CD14-positive monocyte (primary cell): ENCODE data around the gene LRRC10B. TPM values are rescaled to one million over a fixed set of nuclear protein-coding genes. Genes with fewer than 3 reads are reported as not detected.

Source experiments
- DNase-seq, 3 donors: peaks; one replicate each; pipeline ENCODE4 v3.0.0-alpha.2; 2011 to 2022
- H2AFZ ChIP-seq: 2 replicates; pipeline ENCODE4 v1.6.0; 2012; ENCODE audit warnings: mild to moderate bottlenecking, low read depth, low read length, inconsistent platforms; ENCODE audit not compliant: insufficient read depth, poor library complexity, severe bottlenecking
- H3K27ac ChIP-seq, 2 donors: 1 replicate in 1 of 2; 2 replicates in 1 of 2; pipeline ENCODE4 v1.5.1; 2012 to 2013; ENCODE audit warnings: low read length in 2 of 2, control low read depth in 1 of 2, inconsistent platforms in 1 of 2, low read depth in 1 of 2, mild to moderate bottlenecking in 1 of 2
- H3K27me3 ChIP-seq, 2 donors: one replicate each; pipeline versions ENCODE4 v1.6.0 to v1.6.1; 2011 to 2013; ENCODE audit warnings: low read length in 2 of 2; ENCODE audit not compliant: control insufficient read depth in 2 of 2, insufficient read depth in 2 of 2
- H3K36me3 ChIP-seq, 2 donors: replicated peaks in 1 of 2; 1 replicate in 1 of 2; 2 replicates in 1 of 2; pipeline versions ENCODE4 v1.5.1 to v1.6.1; 2012 to 2013; ENCODE audit warnings: low read length in 2 of 2, control low read depth in 1 of 2, inconsistent platforms in 1 of 2, mild to moderate bottlenecking in 1 of 2; ENCODE audit not compliant: insufficient read depth in 2 of 2, control insufficient read depth in 1 of 2
- H3K4me1 ChIP-seq, 2 donors: 1 replicate in 1 of 2; 2 replicates in 1 of 2; pipeline versions ENCODE4 v1.5.1 to v1.6.1; 2012 to 2013; ENCODE audit warnings: low read length in 2 of 2, control low read depth in 1 of 2, inconsistent platforms in 1 of 2, mild to moderate bottlenecking in 1 of 2, moderate library complexity in 1 of 2; ENCODE audit not compliant: insufficient read depth in 2 of 2, control insufficient read depth in 1 of 2
- H3K4me2 ChIP-seq: replicated peaks from 2 replicates; pipeline ENCODE3; 2012; ENCODE audit warnings: low read length, moderate library complexity, mild to moderate bottlenecking; ENCODE audit not compliant: poor library complexity, severe bottlenecking; ENCODE audit errors: extremely low read depth
- H3K4me3 ChIP-seq, 3 experiments: fragments of 200-600 bp in 1 of 3; sonication (generic) in 1 of 3; replicated peaks in 1 of 3; 1 replicate in 2 of 3; 2 replicates in 1 of 3; pipeline ENCODE4 v1.5.1; 2011 to 2013; ENCODE audit warnings: low read length in 3 of 3, mild to moderate bottlenecking in 3 of 3, control low read depth in 2 of 3, low read depth in 2 of 3, inconsistent platforms in 1 of 3, moderate library complexity in 1 of 3
- H3K79me2 ChIP-seq: 2 replicates; pipeline ENCODE4 v1.6.0; 2012; ENCODE audit warnings: mild to moderate bottlenecking, control low read depth, inconsistent platforms, low read length, moderate library complexity; ENCODE audit not compliant: insufficient read depth
- H3K9ac ChIP-seq: 2 replicates; pipeline ENCODE4 v1.6.0; 2017; ENCODE audit warnings: low read length, mild to moderate bottlenecking; ENCODE audit not compliant: insufficient read depth, poor library complexity, severe bottlenecking
- H3K9me3 ChIP-seq, 2 donors: replicated peaks in 1 of 2; 1 replicate in 1 of 2; 2 replicates in 1 of 2; pipeline versions ENCODE4 v1.5.1 to v1.6.1; 2012 to 2013; ENCODE audit warnings: low read length in 2 of 2, control low read depth in 1 of 2; ENCODE audit not compliant: control insufficient read depth in 1 of 2, insufficient read depth in 1 of 2
- H4K20me1 ChIP-seq: 2 replicates; pipeline ENCODE4 v1.6.0; 2012; ENCODE audit warnings: mild to moderate bottlenecking, low read length, control low read depth, moderate library complexity; ENCODE audit not compliant: insufficient read depth
- H3K27ac Mint-ChIP-seq, 7 donors: one replicate each; pipeline ENCODE4 v1.8.0; 2020; ENCODE audit warnings: mild to moderate bottlenecking in 7 of 7, mixed read lengths in 7 of 7, moderate library complexity in 6 of 7, inconsistent platforms in 2 of 7
- H3K27me3 Mint-ChIP-seq, 3 donors: one replicate each; pipeline ENCODE4 v1.8.0; 2021 to 2022; ENCODE audit warnings: low read depth in 3 of 3, mild to moderate bottlenecking in 3 of 3, mixed read lengths in 3 of 3, moderate library complexity in 3 of 3, inconsistent platforms in 1 of 3
- H3K36me3 Mint-ChIP-seq, 2 donors: one replicate each; pipeline ENCODE4 v1.8.0; 2020; ENCODE audit warnings: mixed read lengths in 2 of 2, inconsistent platforms in 1 of 2, mild to moderate bottlenecking in 1 of 2
- H3K4me1 Mint-ChIP-seq: one replicate; pipeline ENCODE4 v1.8.0; 2020; ENCODE audit warnings: mild to moderate bottlenecking, mixed read lengths
- H3K4me3 Mint-ChIP-seq, 2 donors: one replicate each; pipeline ENCODE4 v1.8.0; 2020; ENCODE audit warnings: mild to moderate bottlenecking in 2 of 2, mixed read lengths in 2 of 2, moderate library complexity in 1 of 2
- H3K9me3 Mint-ChIP-seq, 7 donors: one replicate each; pipeline ENCODE4 v1.8.0; 2020 to 2022; ENCODE audit warnings: mixed read lengths in 7 of 7, mild to moderate bottlenecking in 6 of 7, moderate library complexity in 6 of 7, inconsistent platforms in 2 of 7
- CTCF ChIP-seq: fragments of 200-600 bp; IDR thresholded peaks from one replicate; pipeline ENCODE4 v1.8.0; 2022; ENCODE audit warnings: antibody characterized with exemption, mild to moderate bottlenecking
- WGBS: methylation state at CpG from one replicate; pipeline ENCODE4 v1.1.5; 2013; ENCODE audit warnings: missing lambda C conversion rate; ENCODE audit not compliant: insufficient coverage; 5-methylcytosine and 5-hydroxymethylcytosine counted together
- intact Hi-C, 2 donors: fragments of 100-400 bp; cut with micrococcal nuclease; formaldehyde crosslinking; loops; one replicate each; pipeline versions ENCODE4 v1.15.0 to v1.15.1; 2023
- polyA plus RNA-seq, 3 donors: library from polyadenylated mRNA; depleted of rRNA in 1 of 3; unstranded in 2 of 3; stranded (reverse) in 1 of 3; fragments of 300-500 nt in 2 of 3; fragments of >200 nt in 1 of 3; fragmentation: Illumina TruSeq in 2 of 3; gene quantifications; 1 replicate in 2 of 3; 2 replicates in 1 of 3; pipeline ENCODE4 v1.2.3, GENCODE V29; 2012 to 2021

Gene LRRC10B
- polyA plus RNA-seq, 3 donors, result not detected

- no peak overlapping the region for H3K4me3 Mint-ChIP-seq
- DNase-seq, result no peak
- Histone ChIP-seq H3K9me3 (no peaks in the 10 kb centered on the region), H3K9ac (no peak overlapping the region), H3K36me3 (no peaks in the 10 kb centered on the region), H3K4me1 (no peaks in the 10 kb centered on the region), H4K20me1 (no peaks in the 10 kb centered on the region), H3K4me3 (no peak overlapping the region), H3K27ac (no peak overlapping the region), H3K79me2 (no peaks in the 10 kb centered on the region), H2AFZ (no peak overlapping the region), H3K4me2 (no peak overlapping the region), H3K27me3 (no peaks in the 10 kb centered on the region)
- no peaks in the 10 kb centered on the region for H3K4me1 Mint-ChIP-seq
- WGBS, result 98% methylated on average over 8 of the region's 15 CpGs
- no peak overlapping the region for H3K27ac Mint-ChIP-seq
- H3K27me3 Mint-ChIP-seq, result peaks cover 3 to 13% (median 5%) of the 10 kb centered on the region in 3 donors
- TF ChIP-seq CTCF, result no peak
- intact Hi-C loops, result no loop called here
- H3K9me3 Mint-ChIP-seq, result peaks cover 0 to 2% (median 0%) of the 10 kb centered on the region in 7 donors
- H3K36me3 Mint-ChIP-seq, result no peaks in the 10 kb centered on the region
These were observed 14.3 kb downstream of the LRRC10B start for GRCh38 chr11:61522881-61523280.

GRCh38 chr11:61524446-61524845 lies 15.9 kb downstream of the LRRC10B start:
- no peak overlapping the region for H3K27ac ChIP-seq
- H3K4me1 ChIP-seq, result no peaks in the 10 kb centered on the region
- no peaks in the 10 kb centered on the region for H3K36me3 ChIP-seq
- intact Hi-C loops, result no loop called here
- no peak overlapping the region for H2AFZ ChIP-seq
- H3K4me1 Mint-ChIP-seq, result no peaks in the 10 kb centered on the region
- TF ChIP-seq CTCF, result no peak
- H3K27me3 ChIP-seq, result no peaks in the 10 kb centered on the region
- peaks cover 0 to 2% (median 0%) of the 10 kb centered on the region in 7 donors for H3K9me3 Mint-ChIP-seq
- H4K20me1 ChIP-seq, result no peaks in the 10 kb centered on the region
- no peak for DNase-seq
- no peak overlapping the region for H3K9ac ChIP-seq
- no peak overlapping the region for H3K4me3 Mint-ChIP-seq
- H3K27me3 Mint-ChIP-seq, result peaks cover 3 to 13% (median 12%) of the 10 kb centered on the region in 3 donors
- no peaks in the 10 kb centered on the region for H3K9me3 ChIP-seq
- no peaks in the 10 kb centered on the region for H3K79me2 ChIP-seq
- no peaks in the 10 kb centered on the region for H3K36me3 Mint-ChIP-seq
- no peak overlapping the region for H3K27ac Mint-ChIP-seq
- 96% methylated on average over 8 of the region's 12 CpGs for WGBS
- no peak overlapping the region for H3K4me3 ChIP-seq
- H3K4me2 ChIP-seq, result no peak overlapping the region
